Measurements from ENCODE around the gene ADGRG1.

Gene ADGRG1

DNA sequence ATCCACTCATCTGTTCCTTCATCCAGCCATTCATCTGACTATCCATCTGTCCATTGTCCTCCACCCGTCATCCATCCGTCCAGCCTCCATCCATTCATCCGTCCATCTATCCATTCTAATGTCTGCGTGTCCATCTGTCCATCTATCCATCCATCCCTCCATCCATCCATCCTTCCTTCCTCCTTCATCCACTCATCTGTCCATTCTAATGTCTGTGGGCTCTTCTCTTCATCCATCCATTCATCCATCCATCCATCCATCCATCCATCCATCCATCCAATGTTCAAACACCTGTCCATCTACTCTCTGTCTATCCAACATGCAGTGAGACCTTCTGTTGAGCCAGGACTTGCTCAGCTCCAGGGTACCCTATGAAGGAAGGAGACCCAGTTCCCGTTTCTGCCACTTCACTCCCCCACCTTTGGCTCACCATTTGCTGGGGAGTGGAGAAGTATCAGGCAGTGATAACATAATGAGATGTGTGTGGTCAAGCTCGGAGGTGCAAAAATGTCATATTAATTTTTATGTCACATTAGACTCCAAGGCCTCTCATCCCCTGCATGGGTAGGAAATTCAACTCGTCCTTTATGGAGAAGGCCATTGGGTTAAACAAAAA, 36.5 kb upstream of the ADGRG1 start:
- peak overlapping the region; percentile 48 for H3K4me2 ChIP-seq (ENCODE audit: insufficient read depth, low read length)
- no peaks in the 10 kb centered on the region for H4K20me1 ChIP-seq (ENCODE audit: insufficient read depth, low read length)
- no peaks in the 10 kb centered on the region for H3K27me3 ChIP-seq (ENCODE audit: insufficient read depth, low read length, poor library complexity)
- peak overlapping the region; percentile 75 for H2AFZ ChIP-seq (ENCODE audit: low read depth, low read length)
- peaks cover 29% of the 10 kb centered on the region for H3K4me1 ChIP-seq (ENCODE audit: insufficient read depth, low read length)
- DNase-seq (no peak), ATAC-seq (ENCODE audit: insufficient read depth, low read depth) (no peak)
- H3K9me3 ChIP-seq (ENCODE audit: insufficient read depth, low read length, severe bottlenecking), result peaks cover 7% of the 10 kb centered on the region
- TF ChIP-seq EZH2 (IDR thresholded peaks at IDR 0.05; ENCODE audit: borderline replicate concordance, low read depth, low read length, severe bottlenecking), result no peak
- TF ChIP-seq, protein P1, sequence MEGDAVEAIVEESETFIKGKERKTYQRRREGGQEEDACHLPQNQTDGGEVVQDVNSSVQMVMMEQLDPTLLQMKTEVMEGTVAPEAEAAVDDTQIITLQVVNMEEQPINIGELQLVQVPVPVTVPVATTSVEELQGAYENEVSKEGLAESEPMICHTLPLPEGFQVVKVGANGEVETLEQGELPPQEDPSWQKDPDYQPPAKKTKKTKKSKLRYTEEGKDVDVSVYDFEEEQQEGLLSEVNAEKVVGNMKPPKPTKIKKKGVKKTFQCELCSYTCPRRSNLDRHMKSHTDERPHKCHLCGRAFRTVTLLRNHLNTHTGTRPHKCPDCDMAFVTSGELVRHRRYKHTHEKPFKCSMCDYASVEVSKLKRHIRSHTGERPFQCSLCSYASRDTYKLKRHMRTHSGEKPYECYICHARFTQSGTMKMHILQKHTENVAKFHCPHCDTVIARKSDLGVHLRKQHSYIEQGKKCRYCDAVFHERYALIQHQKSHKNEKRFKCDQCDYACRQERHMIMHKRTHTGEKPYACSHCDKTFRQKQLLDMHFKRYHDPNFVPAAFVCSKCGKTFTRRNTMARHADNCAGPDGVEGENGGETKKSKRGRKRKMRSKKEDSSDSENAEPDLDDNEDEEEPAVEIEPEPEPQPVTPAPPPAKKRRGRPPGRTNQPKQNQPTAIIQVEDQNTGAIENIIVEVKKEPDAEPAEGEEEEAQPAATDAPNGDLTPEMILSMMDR (IDR thresholded peaks at IDR 0.05; ENCODE audit: borderline replicate concordance, extremely low read depth, low read length, poor library complexity, severe bottlenecking), result no peak
- peak overlapping the region in 1 of 2 experiments; percentile 39; a peak in 2 of 4 replicates for H3K4me3 ChIP-seq (ENCODE audit: low read depth in 1 of 2, low read length in 2 of 2)
- H3K79me2 ChIP-seq (ENCODE audit: insufficient read depth, low read length), result no peaks in the 10 kb centered on the region
- H3K36me3 ChIP-seq (ENCODE audit: insufficient read depth, low read length), result no peaks in the 10 kb centered on the region
- H3K9ac ChIP-seq (ENCODE audit: low read depth, low read length), result peak overlapping the region; percentile 52
- peak overlapping the region; percentile 93 for H3K27ac ChIP-seq (ENCODE audit: low read length)

DNA sequence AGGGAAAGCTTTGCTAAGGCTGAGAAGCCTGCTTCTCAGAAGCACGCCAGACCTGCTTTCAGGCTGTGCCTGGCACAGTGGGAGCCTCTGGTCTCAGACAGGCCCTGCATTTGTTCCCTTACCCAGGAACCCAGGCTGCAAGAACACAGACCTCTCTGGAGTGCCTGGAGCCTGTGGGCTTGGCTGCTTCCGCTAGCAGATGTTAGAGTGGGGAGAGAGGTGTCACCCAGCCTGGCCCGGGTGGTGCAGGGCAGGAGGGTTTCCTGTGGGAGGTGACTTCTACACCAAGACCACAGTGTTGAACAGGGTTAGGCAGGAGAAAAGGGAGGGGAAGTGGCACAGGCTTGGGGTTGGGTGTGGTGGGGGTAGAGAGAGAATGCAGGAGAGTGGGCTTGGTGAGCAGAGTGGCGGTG, 35.8 kb upstream of the ADGRG1 start:
- peak; percentile 99 for ATAC-seq (ENCODE audit: insufficient read depth, low read depth)
- H3K4me3 ChIP-seq (ENCODE audit: low read depth in 1 of 2, low read length in 2 of 2), result peak overlapping the region in 1 of 2 experiments; percentile 39; a peak in 2 of 4 replicates

DNA sequence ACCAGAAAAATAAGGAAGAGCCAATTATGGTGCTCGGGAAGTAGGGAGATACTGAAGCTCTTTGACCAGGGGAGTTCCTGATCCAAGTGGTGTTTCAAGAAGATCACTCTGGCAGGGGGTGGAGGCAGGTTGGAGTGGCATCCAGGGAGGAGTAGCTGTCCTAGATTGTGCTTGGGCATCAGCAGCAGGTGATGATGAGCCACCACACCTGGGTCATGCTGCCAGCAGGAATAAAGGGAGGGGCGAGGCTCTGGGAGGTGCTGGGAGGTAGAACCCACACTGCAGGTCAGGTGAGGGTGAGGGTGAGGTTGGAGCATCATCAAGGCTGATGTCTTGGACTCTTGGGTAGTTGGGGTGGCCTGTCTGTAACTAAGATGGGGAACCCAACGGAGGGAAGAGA, 35.4 kb upstream of the ADGRG1 start:
- ATAC-seq (ENCODE audit: insufficient read depth, low read depth) (no peak), DNase-seq (no peak)
- 0 out of 4 replicates have a peak overlapping the region, but pooled peaks of 1 of the 2 experiments have one; percentile 19 for H3K4me3 ChIP-seq (ENCODE audit: low read depth in 1 of 2, low read length in 2 of 2)
- H3K79me2 ChIP-seq (ENCODE audit: insufficient read depth, low read length), result no peaks in the 10 kb centered on the region
- no peaks in the 10 kb centered on the region for H3K36me3 ChIP-seq (ENCODE audit: insufficient read depth, low read length)
- TF ChIP-seq, protein P1 (IDR thresholded peaks at IDR 0.05; ENCODE audit: borderline replicate concordance, extremely low read depth, low read length, poor library complexity, severe bottlenecking), result no peak
- TF ChIP-seq EZH2 (IDR thresholded peaks at IDR 0.05; ENCODE audit: borderline replicate concordance, low read depth, low read length, severe bottlenecking), result no peak
- H3K9me3 ChIP-seq (ENCODE audit: insufficient read depth, low read length, severe bottlenecking), result peaks cover 12% of the 10 kb centered on the region
- H2AFZ ChIP-seq (ENCODE audit: low read depth, low read length), result peak overlapping the region; percentile 44; the same call in 1 of the 2 replicates
- H3K27me3 ChIP-seq (ENCODE audit: insufficient read depth, low read length, poor library complexity), result no peaks in the 10 kb centered on the region
- H3K27ac ChIP-seq (ENCODE audit: low read length), result peak overlapping the region; percentile 93
- H3K9ac ChIP-seq (ENCODE audit: low read depth, low read length), result peak overlapping the region; percentile 3; the same call in 1 of the 2 replicates
- H4K20me1 ChIP-seq (ENCODE audit: insufficient read depth, low read length), result no peaks in the 10 kb centered on the region
- peak overlapping the region; percentile 48 for H3K4me2 ChIP-seq (ENCODE audit: insufficient read depth, low read length)
- peaks cover 29% of the 10 kb centered on the region for H3K4me1 ChIP-seq (ENCODE audit: insufficient read depth, low read length)

More for the DNA sequence above, 35.8 kb upstream of the ADGRG1 start:
- Histone ChIP-seq H4K20me1 (ENCODE audit: insufficient read depth, low read length) (no peaks in the 10 kb centered on the region), H3K27ac (ENCODE audit: low read length) (peak overlapping the region; percentile 93), H3K36me3 (ENCODE audit: insufficient read depth, low read length) (no peaks in the 10 kb centered on the region), H3K4me2 (ENCODE audit: insufficient read depth, low read length) (peak overlapping the region; percentile 48), H3K9me3 (ENCODE audit: insufficient read depth, low read length, severe bottlenecking) (peaks cover 12% of the 10 kb centered on the region), H3K27me3 (ENCODE audit: insufficient read depth, low read length, poor library complexity) (no peaks in the 10 kb centered on the region), H2AFZ (ENCODE audit: low read depth, low read length) (peak overlapping the region; percentile 75), H3K9ac (ENCODE audit: low read depth, low read length) (peak overlapping the region; percentile 52), H3K4me1 (ENCODE audit: insufficient read depth, low read length) (peaks cover 29% of the 10 kb centered on the region), H3K79me2 (ENCODE audit: insufficient read depth, low read length) (no peaks in the 10 kb centered on the region)
- peak; percentile 97 for DNase-seq
- TF ChIP-seq, protein P1 (IDR thresholded peaks at IDR 0.05; ENCODE audit: borderline replicate concordance, extremely low read depth, low read length, poor library complexity, severe bottlenecking), result no peak
- no peak for TF ChIP-seq EZH2 (IDR thresholded peaks at IDR 0.05; ENCODE audit: borderline replicate concordance, low read depth, low read length, severe bottlenecking)

Measured in DND-41 (cell line).